Progenitor cell of endocrine pancreas (in vitro differentiated cells): ENCODE results near the gene CLCNKB. TPM values are rescaled to one million over a fixed set of nuclear protein-coding genes. Genes with fewer than 3 reads are reported as not detected.

Experiments
- DNase-seq: peaks from one replicate; pipeline ENCODE4 v3.0.0; 2021; ENCODE audit warnings: low spot score; ENCODE audit not compliant: unreplicated experiment
- H3K27ac Mint-ChIP-seq: 2 replicates; pipeline ENCODE4 v1.8.0; 2021; ENCODE audit warnings: mild to moderate bottlenecking, moderate library complexity, mixed read lengths
- H3K27me3 Mint-ChIP-seq: 2 replicates; pipeline ENCODE4 v1.8.0; 2021; ENCODE audit warnings: mixed read lengths
- H3K36me3 Mint-ChIP-seq: 2 replicates; pipeline ENCODE4 v1.8.0; 2022; ENCODE audit warnings: mixed read lengths; ENCODE audit not compliant: insufficient read depth
- H3K4me1 Mint-ChIP-seq: 2 replicates; pipeline ENCODE4 v1.8.0; 2021; ENCODE audit warnings: low read depth, mixed read lengths
- H3K4me3 Mint-ChIP-seq: 2 replicates; pipeline ENCODE4 v1.8.0; 2021; ENCODE audit warnings: low read depth, mild to moderate bottlenecking, moderate library complexity, mixed read lengths
- H3K9me3 Mint-ChIP-seq: 2 replicates; pipeline ENCODE4 v1.8.0; 2021; ENCODE audit warnings: low read depth, mixed read lengths
- total RNA-seq: library from RNA; stranded (reverse); gene quantifications from 2 replicates; pipeline ENCODE4 v1.2.1, GENCODE V29; 2021
- TF ChIP-seq, protein P1 (sequence below): fragments of 200-600 bp; sonication (generic); IDR thresholded peaks from one replicate; pipeline ENCODE4 v1.5.0; 2021; ENCODE audit warnings: antibody characterized with exemption, mild to moderate bottlenecking; ENCODE audit not compliant: unreplicated experiment

Gene CLCNKB
- total RNA-seq, 1 donor from 2014 or later = 1.5 TPM

DNA sequence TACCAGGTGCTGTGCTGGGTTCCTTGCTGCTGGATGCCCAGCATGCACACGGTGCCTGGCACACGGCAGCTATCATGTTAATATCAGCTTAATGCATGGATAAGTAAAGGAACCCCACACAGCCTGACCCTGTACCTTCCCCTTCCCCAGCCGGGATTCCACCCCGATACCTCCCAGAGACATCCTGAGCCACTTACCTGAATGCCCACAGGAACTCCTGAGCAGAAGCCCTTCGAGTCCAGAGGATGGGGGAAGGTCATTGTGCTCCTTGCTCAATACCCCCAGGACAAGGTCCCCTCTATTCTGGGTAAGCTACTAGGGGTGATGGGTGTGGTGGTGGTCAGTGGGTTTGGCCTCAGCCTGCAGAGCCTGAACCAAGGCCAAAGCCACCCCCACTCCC lies 28.5 kb downstream of the CLCNKB start:
- H3K27me3 Mint-ChIP-seq = peaks cover 19% of the 10 kb centered on the region
- H3K36me3 Mint-ChIP-seq = no peaks in the 10 kb centered on the region
- peak overlapping the region; percentile 26 for H3K4me3 Mint-ChIP-seq
- DNase-seq = no peak
- TF ChIP-seq, protein P1, sequence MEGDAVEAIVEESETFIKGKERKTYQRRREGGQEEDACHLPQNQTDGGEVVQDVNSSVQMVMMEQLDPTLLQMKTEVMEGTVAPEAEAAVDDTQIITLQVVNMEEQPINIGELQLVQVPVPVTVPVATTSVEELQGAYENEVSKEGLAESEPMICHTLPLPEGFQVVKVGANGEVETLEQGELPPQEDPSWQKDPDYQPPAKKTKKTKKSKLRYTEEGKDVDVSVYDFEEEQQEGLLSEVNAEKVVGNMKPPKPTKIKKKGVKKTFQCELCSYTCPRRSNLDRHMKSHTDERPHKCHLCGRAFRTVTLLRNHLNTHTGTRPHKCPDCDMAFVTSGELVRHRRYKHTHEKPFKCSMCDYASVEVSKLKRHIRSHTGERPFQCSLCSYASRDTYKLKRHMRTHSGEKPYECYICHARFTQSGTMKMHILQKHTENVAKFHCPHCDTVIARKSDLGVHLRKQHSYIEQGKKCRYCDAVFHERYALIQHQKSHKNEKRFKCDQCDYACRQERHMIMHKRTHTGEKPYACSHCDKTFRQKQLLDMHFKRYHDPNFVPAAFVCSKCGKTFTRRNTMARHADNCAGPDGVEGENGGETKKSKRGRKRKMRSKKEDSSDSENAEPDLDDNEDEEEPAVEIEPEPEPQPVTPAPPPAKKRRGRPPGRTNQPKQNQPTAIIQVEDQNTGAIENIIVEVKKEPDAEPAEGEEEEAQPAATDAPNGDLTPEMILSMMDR = no peak
- no peak overlapping the region for H3K27ac Mint-ChIP-seq
- H3K4me1 Mint-ChIP-seq = peaks cover 18% of the 10 kb centered on the region
- no peaks in the 10 kb centered on the region for H3K9me3 Mint-ChIP-seq

- TF ChIP-seq, protein P1 = peak; percentile 26
- Mint-ChIP-seq H3K27me3 (peaks cover 19% of the 10 kb centered on the region), H3K36me3 (no peaks in the 10 kb centered on the region)
These were observed 29.3 kb downstream of the CLCNKB start for GRCh38 chr1:16072616-16073484.

DNA sequence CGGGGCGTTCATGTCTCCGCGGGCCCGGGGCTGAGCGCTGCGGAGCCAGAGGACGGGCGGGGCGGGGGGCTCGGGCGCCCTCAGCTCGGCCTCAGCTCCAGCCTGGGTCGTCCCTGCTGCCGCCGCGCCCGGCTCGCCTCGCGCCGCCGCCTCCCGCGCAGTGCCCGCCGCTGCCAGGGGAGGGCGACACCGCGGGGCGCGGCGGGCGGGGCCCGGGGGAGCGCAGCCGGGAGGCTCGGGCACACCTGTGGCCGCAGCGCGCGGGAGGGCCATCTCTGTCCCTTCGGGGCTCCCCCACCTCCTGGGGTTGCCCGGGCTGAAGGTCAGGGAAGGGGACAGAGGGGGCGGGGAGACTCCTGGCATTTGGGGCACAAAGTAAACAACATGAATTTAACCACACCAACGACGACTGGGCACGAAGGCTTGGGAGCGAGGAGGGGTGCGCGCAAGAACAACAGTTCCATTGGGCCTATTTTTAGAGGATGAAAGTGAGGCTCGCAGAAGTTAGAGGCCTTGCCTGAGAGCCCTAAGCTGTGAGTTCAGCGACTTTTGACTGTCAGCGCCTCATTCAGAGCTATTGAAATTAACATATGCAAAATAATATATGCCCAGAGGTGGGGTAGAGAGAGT lies 30.0 kb downstream of the CLCNKB start, which contains the start of gene FAM131C:
Gene FAM131C, minus strand, starts transcription at position 162 of the 630 bp plus-strand sequence. CDS start 209 bp downstream, outside the sequence.
- peaks cover 9% of the 10 kb centered on the region for H3K4me1 Mint-ChIP-seq
- DNase-seq = peak; percentile 42
- peak within 1 kb of the TSS; percentile 67 for H3K4me3 Mint-ChIP-seq
- no peaks in the 10 kb centered on the region for H3K9me3 Mint-ChIP-seq
- TF ChIP-seq, protein P1 = peak; percentile 50
- peak within 1 kb of the TSS; percentile 61 for H3K27ac Mint-ChIP-seq
- no peaks in the 10 kb centered on the region for H3K36me3 Mint-ChIP-seq
- H3K27me3 Mint-ChIP-seq = peaks cover 19% of the 10 kb centered on the region

More at GRCh38 chr1:16072616-16073484, 29.3 kb downstream of the CLCNKB start:
- Mint-ChIP-seq H3K9me3 (no peaks in the 10 kb centered on the region), H3K4me3 (peak overlapping the region; percentile 29), H3K4me1 (peaks cover 11% of the 10 kb centered on the region), H3K27ac (no peak overlapping the region)
- no peak for DNase-seq

GRCh38 chr1:16074217-16074616 lies 30.6 kb downstream of the CLCNKB start:
- TF ChIP-seq, protein P1 = no peak

GRCh38 chr1:16075337-16076030 lies 31.9 kb downstream of the CLCNKB start:
- DNase-seq = no peak
- Mint-ChIP-seq H3K4me1 (peaks cover 7% of the 10 kb centered on the region), H3K36me3 (no peaks in the 10 kb centered on the region), H3K9me3 (no peaks in the 10 kb centered on the region), H3K27me3 (peaks cover 19% of the 10 kb centered on the region), H3K27ac (no peak overlapping the region), H3K4me3 (no peak overlapping the region)
- TF ChIP-seq, protein P1 = no peak

More at GRCh38 chr1:16074217-16074616, 30.6 kb downstream of the CLCNKB start:
- no peak overlapping the region for H3K27ac Mint-ChIP-seq
- peaks cover 7% of the 10 kb centered on the region for H3K4me1 Mint-ChIP-seq
- DNase-seq = no peak
- no peaks in the 10 kb centered on the region for H3K36me3 Mint-ChIP-seq
- peaks cover 19% of the 10 kb centered on the region for H3K27me3 Mint-ChIP-seq
- H3K9me3 Mint-ChIP-seq = no peaks in the 10 kb centered on the region
- peak overlapping the region; percentile 67 for H3K4me3 Mint-ChIP-seq
